NCI-H446 (cell line): ENCODE data around the gene ANP32B.
"Not testable (repeated sequence)": the region's sequence is repeated elsewhere in the genome, so short reads cannot be mapped to it uniquely, and the experiment has no call there.

Source experiments
- DNase-seq, 2 experiments: peaks; one replicate each; lab custom pipeline; 2025; lab: John Stamatoyannopoulos, UW

Gene ANP32B

DNA sequence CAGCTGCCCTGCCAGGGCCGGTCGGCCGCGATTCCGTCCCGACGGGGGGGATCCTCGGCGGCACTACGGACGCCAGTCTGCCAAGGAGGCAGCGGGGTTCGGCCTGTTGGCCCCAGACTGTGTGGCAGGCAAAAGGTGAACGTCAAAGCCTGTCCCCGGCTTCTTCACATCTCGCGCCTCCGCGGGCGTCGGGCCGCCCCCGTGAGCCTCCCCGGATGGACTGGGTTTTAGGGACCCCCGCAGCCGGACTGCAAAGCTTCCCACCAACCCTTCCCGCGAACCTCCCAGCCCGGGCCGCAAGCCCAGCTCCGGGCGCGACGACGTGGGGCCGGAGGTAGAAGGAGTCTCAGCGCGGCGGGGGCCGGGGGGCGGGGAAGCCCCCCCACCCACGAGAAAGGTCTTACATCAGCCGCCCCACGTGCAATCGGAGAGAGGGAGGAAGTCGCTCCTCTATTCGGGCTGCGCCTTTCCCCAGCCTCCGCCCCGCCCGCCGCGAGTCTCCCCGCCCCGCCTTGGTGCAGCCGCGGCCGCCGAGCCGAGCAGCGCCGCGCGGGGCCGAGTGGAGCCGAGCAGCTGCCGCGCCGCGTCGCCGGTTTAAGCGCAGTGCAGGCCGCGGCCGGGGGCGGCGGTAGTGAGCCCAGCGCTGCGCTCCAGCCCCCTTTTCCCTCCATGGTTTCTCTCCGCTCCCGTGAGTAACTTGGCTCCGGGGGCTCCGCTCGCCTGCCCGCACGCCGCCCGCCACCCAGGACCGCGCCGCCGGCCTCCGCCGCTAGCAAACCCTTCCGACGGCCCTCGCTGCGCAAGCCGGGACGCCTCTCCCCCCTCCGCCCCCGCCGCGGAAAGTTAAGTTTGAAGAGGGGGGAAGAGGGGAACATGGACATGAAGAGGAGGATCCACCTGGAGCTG is at the start of gene ANP32B:
Gene ANP32B (plus strand): TSS at position 659 of the 906 bp plus-strand sequence. CDS start 215 bp downstream, at position 874.
- peak; percentile 70 to 86 for DNase-seq

DNA sequence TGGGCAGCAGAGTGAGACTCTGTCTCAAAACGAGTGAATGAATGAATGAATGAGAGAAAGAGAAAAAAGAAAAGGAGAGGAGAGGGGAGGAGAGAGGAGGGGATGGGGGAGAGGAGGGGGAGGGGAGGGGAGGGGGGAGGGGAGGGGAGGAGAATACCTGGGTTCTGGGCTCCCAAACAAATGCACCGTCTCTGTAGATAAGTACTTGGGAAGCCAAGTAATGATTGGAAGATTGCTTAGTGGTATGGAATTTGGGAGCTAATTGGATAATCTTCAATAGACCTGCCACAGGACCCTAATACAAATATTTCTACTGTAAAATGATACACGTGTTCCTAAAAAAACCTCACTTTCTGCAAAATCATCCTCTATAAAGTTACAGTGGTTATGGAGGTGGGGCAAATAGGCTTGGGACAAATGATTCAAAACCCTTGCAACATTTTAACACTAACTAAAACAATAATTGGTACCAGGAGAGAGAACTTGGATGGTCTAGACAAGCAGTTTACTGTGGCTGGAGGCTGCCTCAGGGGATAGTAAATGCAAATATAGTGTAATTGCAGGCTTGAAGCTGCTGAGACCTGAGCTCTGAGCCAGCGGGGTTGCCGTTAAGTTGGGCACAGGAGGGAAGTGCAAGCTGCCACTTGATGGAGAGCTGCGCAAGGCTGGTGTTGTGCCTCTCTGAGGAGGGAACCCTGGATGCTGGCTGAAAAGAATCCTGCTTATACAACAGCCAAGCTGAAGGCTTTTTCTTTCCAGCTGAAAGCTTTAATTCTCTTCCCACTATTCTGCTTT is 48.6 kb upstream of the ANP32B start:
- DNase-seq, result no peak

DNA sequence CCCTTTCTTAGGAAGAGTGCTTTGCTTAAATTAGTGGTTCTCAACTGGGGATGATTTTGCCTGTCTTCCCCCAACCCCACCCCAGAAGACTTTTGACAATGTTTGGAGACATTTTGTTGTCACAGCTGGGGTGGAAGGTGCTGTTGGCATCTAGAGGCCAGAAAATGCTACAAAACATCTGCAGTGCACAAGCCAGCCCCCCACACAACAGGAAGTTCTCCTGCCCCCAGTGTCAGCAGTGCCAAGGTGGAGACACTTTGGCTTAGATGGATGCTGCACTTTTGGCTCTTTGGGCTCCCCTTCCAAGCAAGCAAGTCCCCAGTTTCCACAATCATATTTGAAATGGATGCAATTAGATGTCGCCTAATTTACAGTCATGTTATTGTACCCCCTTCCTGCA is 47.9 kb upstream of the ANP32B start:
- no peak for DNase-seq

DNA sequence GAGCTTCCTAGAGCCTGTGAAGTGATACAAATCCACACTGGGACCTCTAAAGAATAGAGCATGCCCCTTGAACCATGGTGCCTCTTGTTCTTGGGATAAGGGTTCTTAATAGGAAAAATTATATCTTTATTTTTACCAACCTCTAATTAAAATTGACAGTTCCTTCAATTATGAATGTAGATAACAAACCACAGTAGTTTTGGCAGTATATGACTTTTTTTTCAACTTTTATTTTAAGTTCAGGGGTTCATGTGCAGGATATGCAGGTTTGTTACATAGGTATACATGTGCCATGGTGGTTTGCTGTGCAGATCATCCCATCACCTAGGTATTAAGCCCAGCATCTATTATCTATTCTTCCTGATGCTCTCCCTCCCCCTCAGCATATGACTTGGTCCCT is 46.1 kb upstream of the ANP32B start:
- no peak for DNase-seq

GRCh38 chr9:97938081-97938644 is 45.0 kb upstream of the ANP32B start, which contains the start of gene HEMGN:
TSS of gene HEMGN (minus strand) at chr9:97938172. CDS start at chr9:97938136, 36 bp downstream.
- DNase-seq, result no peak

- DNase-seq, result no peak
Observed at GRCh38 chr9:97940233-97940632, 42.9 kb upstream of the ANP32B start.

GRCh38 chr9:97940741-97941140 is 42.4 kb upstream of the ANP32B start:
- no peak for DNase-seq

GRCh38 chr9:97941323-97941722 is 41.8 kb upstream of the ANP32B start:
- DNase-seq, result no peak

- DNase-seq, result no peak
Observed at GRCh38 chr9:97943308-97943855, 39.8 kb upstream of the ANP32B start.

GRCh38 chr9:97944612-97945011 is 38.5 kb upstream of the ANP32B start:
- no peak for DNase-seq

DNA sequence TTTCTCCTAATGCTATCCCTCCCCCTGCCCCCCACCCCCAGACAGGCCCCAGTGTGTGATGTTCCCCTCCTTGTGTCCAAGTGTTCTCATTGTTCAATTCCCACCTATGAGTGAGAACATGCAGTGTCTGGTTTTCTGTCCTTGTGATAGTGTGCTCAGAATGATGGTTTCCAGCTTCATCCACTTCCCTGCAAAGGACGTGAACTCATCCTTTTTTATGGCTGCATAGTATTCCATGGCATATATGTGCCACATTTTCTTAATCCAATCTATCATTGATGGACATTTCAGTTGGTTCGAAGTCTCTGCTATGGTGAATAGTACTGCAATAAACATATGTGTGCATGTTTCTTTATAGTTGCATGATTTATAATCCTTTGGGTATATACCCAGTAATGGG is 37.7 kb upstream of the ANP32B start:
- not testable (repeated sequence) for DNase-seq

- DNase-seq, result not testable (repeated sequence)
Observed at GRCh38 chr9:97947094-97947493, 36.0 kb upstream of the ANP32B start.

DNA sequence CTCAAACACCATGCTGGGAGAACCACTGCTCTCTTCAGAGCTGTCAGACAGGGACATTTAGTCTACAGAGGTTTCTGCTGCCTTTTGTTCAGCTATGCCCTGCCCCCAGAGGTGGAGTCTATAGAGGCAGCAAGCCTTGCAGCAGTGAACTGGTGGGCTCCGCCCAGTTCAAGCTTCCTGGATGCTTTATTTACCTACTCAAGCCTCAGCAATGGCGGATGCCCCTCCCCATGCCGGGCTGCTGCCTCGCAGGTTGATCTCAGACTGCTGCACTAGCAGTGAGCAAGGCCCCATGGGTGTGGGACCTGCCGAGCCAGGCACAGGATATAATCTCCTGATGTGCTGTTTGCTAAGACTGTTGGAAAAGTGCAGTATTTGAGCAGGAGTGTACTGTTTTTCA is 32.3 kb upstream of the ANP32B start:
- not testable (repeated sequence) for DNase-seq

DNA sequence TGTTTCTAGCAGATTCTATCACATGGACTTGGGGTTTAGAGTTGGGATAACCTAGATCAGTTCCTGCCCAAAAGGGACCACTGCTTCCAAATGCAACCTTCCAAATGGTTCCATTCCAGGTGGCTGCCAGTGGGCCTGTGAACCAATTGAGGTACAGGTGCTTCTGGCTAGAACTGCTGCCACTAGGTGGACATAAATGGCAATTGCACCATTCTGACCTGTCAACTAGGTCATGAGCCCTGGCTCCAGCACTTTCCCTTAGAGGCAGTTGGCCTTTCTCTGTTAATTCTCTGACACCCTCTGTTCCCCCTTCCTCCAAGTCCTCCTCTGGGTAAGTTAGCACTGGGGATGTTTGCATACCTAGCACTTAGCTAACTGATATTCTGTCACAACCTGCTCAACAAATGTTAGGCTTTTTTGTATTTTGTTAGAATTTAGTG is 28.6 kb upstream of the ANP32B start:
- peak in 1 of 2 experiments; percentile 1 for DNase-seq

- no peak for DNase-seq
Observed at GRCh38 chr9:97956331-97956730, 26.8 kb upstream of the ANP32B start.

- DNase-seq, result no peak
Observed at GRCh38 chr9:97958812-97959511, 24.2 kb upstream of the ANP32B start.

DNA sequence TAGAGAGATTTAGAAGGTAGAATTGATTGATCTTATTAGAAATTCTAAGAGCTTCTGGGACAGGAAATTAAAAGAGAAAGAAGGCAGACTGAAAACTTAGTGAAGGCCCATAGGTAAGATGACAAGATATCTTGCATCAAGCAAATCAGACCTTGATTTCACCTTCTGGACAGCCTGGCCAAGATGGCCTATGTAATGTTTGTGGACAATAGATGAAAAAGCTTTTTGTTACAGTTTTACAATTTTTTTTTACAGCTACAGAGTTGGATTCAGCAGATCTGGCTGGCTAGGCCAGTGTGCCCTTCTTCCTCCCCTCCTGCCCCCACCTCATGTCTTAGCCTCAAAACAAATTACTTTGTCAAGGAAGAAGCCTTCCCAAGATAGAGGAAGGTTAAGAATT is 23.6 kb upstream of the ANP32B start:
- no peak for DNase-seq

- not testable (repeated sequence) for DNase-seq
Observed at GRCh38 chr9:97960678-97961328, 22.3 kb upstream of the ANP32B start.

DNA sequence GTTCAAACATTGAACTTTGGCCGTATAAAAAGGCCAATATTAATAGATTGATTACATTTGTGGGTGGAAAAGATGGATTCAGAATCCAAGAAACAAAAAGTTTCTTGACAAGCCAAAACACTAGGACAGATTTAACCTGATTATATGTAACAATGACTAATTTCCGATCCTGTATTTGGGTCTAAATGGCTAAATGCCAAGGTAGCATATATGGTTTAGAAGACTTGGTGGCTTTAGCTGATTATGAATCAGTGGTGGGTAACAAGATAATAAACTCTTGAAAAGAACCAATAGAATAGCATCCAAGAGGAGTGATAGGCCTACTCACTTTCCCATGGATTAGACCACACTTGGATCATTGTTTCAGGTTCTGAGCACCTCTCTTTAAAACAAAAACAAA is 21.8 kb upstream of the ANP32B start:
- DNase-seq, result no peak

GRCh38 chr9:97962136-97962535 is 21.0 kb upstream of the ANP32B start:
- DNase-seq, result no peak

DNA sequence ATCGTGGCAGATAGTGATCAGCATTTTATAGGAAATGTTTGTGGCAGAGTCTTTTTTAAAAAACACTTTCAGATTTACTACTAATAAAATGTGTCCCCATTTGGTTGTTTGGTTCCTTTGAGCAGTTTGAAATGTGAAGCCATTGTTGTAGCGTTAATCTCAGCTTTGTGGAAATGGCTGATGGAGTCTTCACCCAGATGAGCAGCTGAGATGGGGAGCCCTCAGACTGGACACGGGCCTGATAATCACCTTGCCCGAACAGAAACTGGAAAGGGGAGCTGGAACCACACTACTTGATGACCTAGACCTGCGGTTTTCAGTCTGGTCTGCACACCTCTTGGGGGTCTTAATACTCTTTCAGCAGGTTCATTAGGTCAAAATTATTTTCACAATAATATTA is 20.6 kb upstream of the ANP32B start:
- DNase-seq, result no peak
